ENCODE results near the gene POLR3B. TPM values are rescaled to one million over a fixed set of nuclear protein-coding genes. Genes with fewer than 3 reads are reported as not detected.
A peak's percentile ranks its signal among the peaks of the same experiment; 100 is the strongest.

Gene POLR3B
- total RNA-seq, 4 donors from 2014 or later = 5.6 to 8.4 (median 7.7) TPM

DNA sequence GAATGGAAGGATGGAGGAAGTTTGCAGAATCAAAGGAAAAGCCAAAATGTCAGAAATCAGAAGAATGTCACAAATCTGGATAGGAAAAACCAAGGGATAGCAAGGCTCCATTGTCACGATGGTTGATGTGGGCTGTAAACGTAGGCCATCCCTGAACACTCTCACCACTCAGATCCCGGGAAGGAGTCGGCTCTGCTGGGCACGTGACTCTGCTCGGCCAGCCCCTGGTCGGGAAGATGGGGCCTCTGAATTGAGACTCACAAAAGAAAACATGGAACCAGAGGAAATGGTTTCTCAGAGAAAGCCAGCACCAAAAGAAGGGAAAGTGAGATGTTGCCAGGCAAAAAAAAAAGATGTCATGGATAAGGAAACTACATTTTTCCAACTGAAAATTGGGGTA is 28.8 kb upstream of the POLR3B start:
- DNase-seq = no peak
- Histone ChIP-seq H3K36me3 (peaks cover 0 to 31% (median 12%) of the 10 kb centered on the region in 4 donors), H3K4me3 (no peak overlapping the region), H3K4me1 (peaks cover 0 to 16% (median 5%) of the 10 kb centered on the region in 4 donors), H3K9me3 (no peaks in the 10 kb centered on the region), H3K27ac (peak overlapping the region in 2 of 4 donors; percentile 16 to 35), H3K27me3 (no peaks in the 10 kb centered on the region)
- in situ Hi-C loops (cut with MboI; ENCODE audit: low pct_ligation_motif_present in 1 of 4, low pct_unique_long_range_greater_than_20kb in 1 of 4, low sequenced_read_pairs in 3 of 4) (no loop called here), intact Hi-C loops (cut with DNase I; ENCODE audit: low total_unique reads) (no loop called here)
- 67 to 90% methylated on average over 7 of the region's 7 CpGs for WGBS, 2 donors (ENCODE audit: low coverage in 1 of 2)
- no peak for TF ChIP-seq EP300 (IDR thresholded peaks at IDR 0.05; ENCODE audit: low read depth)
- TF ChIP-seq, protein P1, sequence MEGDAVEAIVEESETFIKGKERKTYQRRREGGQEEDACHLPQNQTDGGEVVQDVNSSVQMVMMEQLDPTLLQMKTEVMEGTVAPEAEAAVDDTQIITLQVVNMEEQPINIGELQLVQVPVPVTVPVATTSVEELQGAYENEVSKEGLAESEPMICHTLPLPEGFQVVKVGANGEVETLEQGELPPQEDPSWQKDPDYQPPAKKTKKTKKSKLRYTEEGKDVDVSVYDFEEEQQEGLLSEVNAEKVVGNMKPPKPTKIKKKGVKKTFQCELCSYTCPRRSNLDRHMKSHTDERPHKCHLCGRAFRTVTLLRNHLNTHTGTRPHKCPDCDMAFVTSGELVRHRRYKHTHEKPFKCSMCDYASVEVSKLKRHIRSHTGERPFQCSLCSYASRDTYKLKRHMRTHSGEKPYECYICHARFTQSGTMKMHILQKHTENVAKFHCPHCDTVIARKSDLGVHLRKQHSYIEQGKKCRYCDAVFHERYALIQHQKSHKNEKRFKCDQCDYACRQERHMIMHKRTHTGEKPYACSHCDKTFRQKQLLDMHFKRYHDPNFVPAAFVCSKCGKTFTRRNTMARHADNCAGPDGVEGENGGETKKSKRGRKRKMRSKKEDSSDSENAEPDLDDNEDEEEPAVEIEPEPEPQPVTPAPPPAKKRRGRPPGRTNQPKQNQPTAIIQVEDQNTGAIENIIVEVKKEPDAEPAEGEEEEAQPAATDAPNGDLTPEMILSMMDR (IDR thresholded peaks at IDR 0.05) = no peak
- TF ChIP-seq POLR2A (IDR thresholded peaks at IDR 0.05) = no peak
- no peak for TF ChIP-seq POLR2AphosphoS5 (IDR thresholded peaks at IDR 0.05)

DNA sequence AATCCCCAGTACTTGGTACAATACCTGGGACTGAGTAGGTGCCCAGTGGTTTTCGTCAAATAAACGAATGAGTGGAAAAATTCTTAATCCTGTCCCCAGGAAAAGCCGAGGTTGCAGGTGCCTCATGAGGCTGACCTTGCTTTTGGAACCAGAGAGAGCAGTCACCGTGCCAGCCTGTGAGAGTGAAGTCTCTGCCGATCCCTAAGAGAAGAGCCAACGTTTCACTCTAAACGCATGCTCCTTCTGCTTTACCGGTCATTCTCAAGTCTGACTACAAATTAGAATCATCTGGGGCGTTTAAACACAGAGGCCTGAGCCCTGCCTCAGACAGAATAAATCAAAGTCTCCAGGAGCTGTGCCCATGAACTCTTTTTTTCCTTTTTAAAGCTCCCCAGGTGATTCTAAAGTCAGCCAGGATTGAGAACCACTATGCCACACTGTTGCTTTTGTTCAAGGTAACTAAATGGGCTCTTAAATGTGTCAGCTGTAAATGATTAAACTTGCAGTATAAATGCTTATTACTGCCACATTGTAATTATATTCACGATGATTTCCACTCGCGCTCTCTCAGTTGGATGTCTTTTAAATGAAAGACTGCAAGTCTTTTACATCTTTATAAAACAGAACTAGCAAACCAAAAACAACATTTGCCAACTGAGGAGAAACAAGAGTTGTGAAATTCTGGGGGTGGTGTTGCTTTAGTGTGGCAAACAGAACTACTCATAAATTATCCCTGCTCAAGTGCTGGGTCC is 28.1 kb upstream of the POLR3B start:
- WGBS, 2 donors (ENCODE audit: low coverage in 1 of 2) = 52 to 61% methylated on average over 5 to 12 of the region's 12 CpGs
- H3K4me3 ChIP-seq = no peak overlapping the region
- peak overlapping the region in 2 of 4 donors; percentile 16 to 35 for H3K27ac ChIP-seq
- in situ Hi-C loops (cut with MboI; ENCODE audit: low pct_ligation_motif_present in 1 of 4, low pct_unique_long_range_greater_than_20kb in 1 of 4, low sequenced_read_pairs in 3 of 4) = no loop called here
- no peaks in the 10 kb centered on the region for H3K27me3 ChIP-seq
- intact Hi-C loops (cut with DNase I; ENCODE audit: low total_unique reads) = no loop called here
- H3K4me1 ChIP-seq = peaks cover 0 to 16% (median 5%) of the 10 kb centered on the region in 4 donors
- H3K9me3 ChIP-seq = no peaks in the 10 kb centered on the region
- peaks cover 0 to 24% (median 9%) of the 10 kb centered on the region in 4 donors for H3K36me3 ChIP-seq
- no peak for DNase-seq
- TF ChIP-seq POLR2AphosphoS5 (IDR thresholded peaks at IDR 0.05) (no peak), EP300 (IDR thresholded peaks at IDR 0.05; ENCODE audit: low read depth) (no peak), POLR2A (IDR thresholded peaks at IDR 0.05) (no peak)
- TF ChIP-seq, protein P1 (IDR thresholded peaks at IDR 0.05) = no peak

DNA sequence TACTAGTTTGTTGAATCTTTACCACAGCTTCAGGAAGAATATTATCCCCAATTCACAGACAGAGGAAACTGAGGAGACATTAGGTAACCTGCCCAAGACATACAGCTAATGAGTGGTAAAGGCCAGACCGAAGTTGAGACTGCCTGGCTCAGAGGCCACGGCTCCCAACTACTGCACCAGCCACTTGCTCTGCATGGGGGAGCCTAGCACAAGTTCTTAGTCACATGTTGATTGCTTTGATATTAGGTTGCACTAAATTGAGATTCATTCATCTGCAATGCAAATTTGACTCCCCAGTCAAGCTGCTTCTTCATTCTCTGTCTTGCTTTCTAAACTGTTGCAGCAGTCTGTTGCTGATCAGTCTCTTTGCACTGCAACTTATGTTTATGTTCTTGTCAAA is 25.9 kb upstream of the POLR3B start:
- Histone ChIP-seq H3K36me3 (peaks cover 0 to 24% (median 5%) of the 10 kb centered on the region in 4 donors), H3K27me3 (no peaks in the 10 kb centered on the region), H3K27ac (no peak overlapping the region), H3K9me3 (no peaks in the 10 kb centered on the region), H3K4me1 (peaks cover 0 to 19% (median 5%) of the 10 kb centered on the region in 4 donors), H3K4me3 (no peak overlapping the region)
- intact Hi-C loops (cut with DNase I; ENCODE audit: low total_unique reads) (no loop called here), in situ Hi-C loops (cut with MboI; ENCODE audit: low pct_ligation_motif_present in 1 of 4, low pct_unique_long_range_greater_than_20kb in 1 of 4, low sequenced_read_pairs in 3 of 4) (no loop called here)
- WGBS, 2 donors (ENCODE audit: low coverage in 1 of 2) = 77% methylated on average over 2 of the region's 2 CpGs; no CpG with 5 or more reads in 1 of the 2 donors
- TF ChIP-seq POLR2A (IDR thresholded peaks at IDR 0.05) = no peak
- TF ChIP-seq, protein P1 (IDR thresholded peaks at IDR 0.05) = no peak
- no peak for TF ChIP-seq EP300 (IDR thresholded peaks at IDR 0.05; ENCODE audit: low read depth)
- no peak for TF ChIP-seq POLR2AphosphoS5 (IDR thresholded peaks at IDR 0.05)
- no peak for DNase-seq

DNA sequence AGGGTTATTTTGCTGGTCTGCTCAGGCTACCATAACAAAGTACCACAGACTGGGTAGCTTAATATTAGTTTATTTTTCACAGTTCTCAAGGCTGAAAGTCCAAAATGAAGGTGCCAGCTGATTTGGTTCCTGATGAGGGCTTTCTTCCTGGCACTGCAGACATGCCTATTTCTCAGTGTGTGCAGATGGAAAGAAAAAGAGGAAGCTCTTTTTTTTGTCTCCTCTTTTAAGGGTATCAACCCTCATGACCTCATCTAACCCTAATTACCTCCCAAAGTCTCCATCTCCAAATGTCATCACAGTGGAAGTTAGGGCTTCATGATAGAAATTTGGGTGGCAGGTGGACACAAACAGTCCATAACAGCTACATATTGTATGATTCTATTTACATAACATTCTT is 25.0 kb upstream of the POLR3B start:
- Histone ChIP-seq H3K27me3 (no peaks in the 10 kb centered on the region), H3K36me3 (peaks cover 0 to 24% (median 5%) of the 10 kb centered on the region in 4 donors), H3K4me1 (peaks cover 0 to 19% (median 5%) of the 10 kb centered on the region in 4 donors), H3K9me3 (no peaks in the 10 kb centered on the region), H3K27ac (no peak overlapping the region), H3K4me3 (no peak overlapping the region)
- TF ChIP-seq POLR2AphosphoS5 (IDR thresholded peaks at IDR 0.05) (no peak), EP300 (IDR thresholded peaks at IDR 0.05; ENCODE audit: low read depth) (no peak)
- in situ Hi-C loops (cut with MboI; ENCODE audit: low pct_ligation_motif_present in 1 of 4, low pct_unique_long_range_greater_than_20kb in 1 of 4, low sequenced_read_pairs in 3 of 4) = no loop called here
- intact Hi-C loops (cut with DNase I; ENCODE audit: low total_unique reads) = no loop called here
- DNase-seq = no peak

Measured in transverse colon (tissue), 4 donors.